Right lobe of liver (tissue), 6 donors: ENCODE results near the gene CENPP. TPM values are rescaled to one million over a fixed set of nuclear protein-coding genes. Genes with fewer than 3 reads are reported as not detected.

Experiments used
- ATAC-seq, 4 donors: fragments of 200-7000 bp; cut with Tn5 transposase; one replicate each; pipeline ENCODE4 v1.9.1; 2020; ENCODE audit warnings: mild to moderate bottlenecking in 4 of 4, moderate library complexity in 4 of 4
- DNase-seq, 3 donors: peaks; one replicate each; pipeline ENCODE4 v3.0.0-alpha.2; 2020
- H3K27ac ChIP-seq, 3 donors: fragments of 200-600 bp; one replicate each; pipeline ENCODE4 v1.8.0; 2022
- H3K27me3 ChIP-seq, 2 donors: fragments of 200-600 bp; one replicate each; pipeline ENCODE4 v1.8.0; 2022
- H3K36me3 ChIP-seq, 4 donors: fragments of 200-600 bp; sonication (generic) in 1 of 4; one replicate each; pipeline versions ENCODE4 v1.5.1 to v1.8.0; 2017 to 2022; ENCODE audit warnings: control low read depth in 1 of 4
- H3K4me1 ChIP-seq, 4 donors: fragments of 200-600 bp; sonication (generic) in 1 of 4; one replicate each; pipeline versions ENCODE4 v1.5.1 to v1.8.0; 2017 to 2022; ENCODE audit warnings: control low read depth in 1 of 4
- H3K4me3 ChIP-seq, 3 donors: fragments of 200-600 bp; one replicate each; pipeline ENCODE4 v1.8.0; 2022
- H3K9me3 ChIP-seq, 4 donors: fragments of 200-600 bp; sonication (generic) in 1 of 4; one replicate each; pipeline versions ENCODE4 v1.5.1 to v1.8.0; 2017 to 2022; ENCODE audit warnings: control low read depth in 1 of 4
- CTCF ChIP-seq, 4 donors: fragments of 200-600 bp in 3 of 4; fragments of 450-650 bp in 1 of 4; IDR thresholded peaks; one replicate each; pipeline versions ENCODE4 v1.5.1 to v1.8.0; 2016 to 2022; ENCODE audit warnings: antibody characterized with exemption in 4 of 4, mild to moderate bottlenecking in 2 of 4
- POLR2A ChIP-seq: fragments of 450-650 bp; IDR thresholded peaks from one replicate; pipeline ENCODE4 v1.6.1; 2017; ENCODE audit warnings: antibody characterized with exemption, mild to moderate bottlenecking
- WGBS: methylation state at CpG from one replicate; pipeline ENCODE4 v1.1.6; 2018; ENCODE audit warnings: low coverage, low lambda C conversion rate; ENCODE audit not compliant: insufficient coverage; ENCODE audit errors: missing lambda C conversion rate; 5-methylcytosine and 5-hydroxymethylcytosine counted together
- intact Hi-C, 2 donors: fragments of 100-400 bp; cut with DNase I; formaldehyde crosslinking; loops; one replicate each; pipeline versions ENCODE4 v1.11.2 to v1.14.1; 2022
- total RNA-seq, 6 experiments: library from RNA; depleted of rRNA in 2 of 6; stranded (reverse); fragments of >200 nt in 2 of 6; fragmentation: NEBNext Ultra II Directional in 3 of 6; extraction: Animal tissue kit (Norgen Biotek cat#: 25700) in 3 of 6; gene quantifications; one replicate each; pipeline versions ENCODE4 v1.1.0 to v1.2.4, GENCODE V29; 2016 to 2023
- donor health status: DM: no; HTN: yes; CAD: no.
- donor health status: DM: no; HTN: no; CAD: no.
- donor health status: DM: no; HTN: no; CAD: no.
- donor health status: DM: no; HTN: yes; CAD: no.
- donor health status: DM: no; HTN: yes; CAD: no.

The CENPP gene
- total RNA-seq, 6 experiments from 2014 or later = 1.0 to 3.7 (median 1.5) TPM

GRCh38 chr9:92642041-92642451 lies 316.3 kb downstream of the CENPP start:
- peak in 1 of 4 donors; percentile 28 for ATAC-seq
- Histone ChIP-seq H3K4me1 (no peaks in the 10 kb centered on the region), H3K9me3 (no peaks in the 10 kb centered on the region), H3K27ac (no peak overlapping the region), H3K27me3 (no peaks in the 10 kb centered on the region), H3K36me3 (peaks cover 0 to 69% (median 12%) of the 10 kb centered on the region in 4 donors), H3K4me3 (no peak overlapping the region)
- 73% methylated on average over 4 of the region's 8 CpGs for WGBS
- intact Hi-C loops = no loop called here
- TF ChIP-seq CTCF (IDR thresholded peaks at IDR 0.05) = no peak
- peak in 1 of 3 donors; percentile 46 for DNase-seq

- intact Hi-C loops = no loop called here
- ATAC-seq = no peak
- H3K27me3 ChIP-seq = no peaks in the 10 kb centered on the region
- H3K27ac ChIP-seq = no peak overlapping the region
- H3K4me1 ChIP-seq = no peaks in the 10 kb centered on the region
- H3K9me3 ChIP-seq = no peaks in the 10 kb centered on the region
- TF ChIP-seq CTCF (IDR thresholded peaks at IDR 0.05) (no peak), POLR2A (no peak)
- WGBS = 90% methylated on average over 2 of the region's 7 CpGs
- H3K36me3 ChIP-seq = peaks cover 0 to 69% (median 10%) of the 10 kb centered on the region in 4 donors
- H3K4me3 ChIP-seq = no peak overlapping the region
- DNase-seq = no peak
Measured at GRCh38 chr9:92642564-92642963, 316.8 kb downstream of the CENPP start.

GRCh38 chr9:92644278-92644677 lies 318.5 kb downstream of the CENPP start:
- Histone ChIP-seq H3K36me3 (peaks cover 0 to 70% (median 16%) of the 10 kb centered on the region in 4 donors), H3K27ac (no peak overlapping the region), H3K4me3 (no peak overlapping the region), H3K9me3 (no peaks in the 10 kb centered on the region), H3K27me3 (no peaks in the 10 kb centered on the region), H3K4me1 (no peaks in the 10 kb centered on the region)
- intact Hi-C loops = no loop called here
- no peak for TF ChIP-seq CTCF (IDR thresholded peaks at IDR 0.05)
- DNase-seq = no peak
- no CpG with 5 or more reads among the region's 7 CpGs for WGBS
- no peak for ATAC-seq

GRCh38 chr9:92645041-92645440 lies 319.3 kb downstream of the CENPP start:
- no peak for TF ChIP-seq POLR2A
- TF ChIP-seq CTCF (IDR thresholded peaks at IDR 0.05) = no peak
- WGBS = 100% methylated on average over 4 of the region's 4 CpGs
- ATAC-seq (no peak), DNase-seq (no peak)
- H3K4me1 ChIP-seq = no peaks in the 10 kb centered on the region
- no peaks in the 10 kb centered on the region for H3K27me3 ChIP-seq
- intact Hi-C loops = no loop called here
- peaks cover 0 to 66% (median 16%) of the 10 kb centered on the region in 4 donors for H3K36me3 ChIP-seq
- H3K27ac ChIP-seq = no peak overlapping the region
- H3K4me3 ChIP-seq = no peak overlapping the region
- H3K9me3 ChIP-seq = no peaks in the 10 kb centered on the region
